Effector memory CD4-positive, alpha-beta T cell (primary cell): ENCODE measurements around the gene GRAMD1B.

Experiments used
- DNase-seq, 3 donors: peaks; one replicate each; pipeline ENCODE4 v3.0.0-alpha.2; 2020
- H3K27ac ChIP-seq: 2 replicates; pipeline ENCODE4 v1.7.0; 2013; ENCODE audit warnings: mild to moderate bottlenecking, low read length, moderate library complexity; ENCODE audit not compliant: insufficient read depth, poor library complexity, severe bottlenecking
- H3K27me3 ChIP-seq: replicated peaks from 2 replicates; pipeline ENCODE4 v1.7.0; 2013; ENCODE audit warnings: mild to moderate bottlenecking, low read length; ENCODE audit not compliant: insufficient read depth, control insufficient read depth, poor library complexity, severe bottlenecking
- H3K36me3 ChIP-seq: 2 replicates; pipeline ENCODE4 v1.7.0; 2013; ENCODE audit warnings: mild to moderate bottlenecking, low read length, moderate library complexity; ENCODE audit not compliant: control insufficient read depth, insufficient read depth
- H3K4me1 ChIP-seq: 2 replicates; pipeline ENCODE4 v1.7.0; 2013; ENCODE audit warnings: low read length, mild to moderate bottlenecking; ENCODE audit not compliant: control insufficient read depth, insufficient read depth, poor library complexity, severe bottlenecking
- H3K4me3 ChIP-seq: 2 replicates; pipeline ENCODE4 v1.7.0; 2013; ENCODE audit warnings: low read length, low read depth, mild to moderate bottlenecking; ENCODE audit not compliant: insufficient read depth, poor library complexity, severe bottlenecking
- H3K9me3 ChIP-seq: 2 replicates; pipeline ENCODE4 v1.7.0; 2013; ENCODE audit warnings: mild to moderate bottlenecking, low read length, moderate library complexity; ENCODE audit not compliant: control insufficient read depth

GRAMD1B gene

DNA sequence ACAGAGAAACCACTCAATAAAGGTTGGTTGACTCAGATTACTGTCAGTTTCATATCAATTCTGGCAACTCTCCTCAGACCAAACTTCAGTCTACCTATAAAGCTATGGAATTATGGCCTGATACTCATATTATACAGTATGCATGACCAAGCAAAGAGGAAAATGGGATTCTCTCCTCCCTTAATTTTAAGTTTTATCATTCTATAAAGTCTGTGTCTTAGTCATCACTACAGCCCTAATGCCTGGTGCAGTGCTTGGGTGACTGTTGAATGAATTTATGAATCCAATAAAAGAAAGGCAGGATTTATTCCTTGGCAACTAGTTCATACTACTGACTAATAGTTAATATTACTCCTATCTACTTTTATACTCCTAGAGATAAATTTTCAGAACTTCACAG lies 37.6 kb upstream of the GRAMD1B start:
- no peaks in the 10 kb centered on the region for H3K9me3 ChIP-seq
- no peaks in the 10 kb centered on the region for H3K4me1 ChIP-seq
- no peaks in the 10 kb centered on the region for H3K27me3 ChIP-seq
- H3K4me3 ChIP-seq, result no peak overlapping the region
- no peaks in the 10 kb centered on the region for H3K36me3 ChIP-seq
- no peak overlapping the region for H3K27ac ChIP-seq
- no peak for DNase-seq

GRCh38 chr11:123392844-123393243 lies 37.2 kb upstream of the GRAMD1B start:
- Histone ChIP-seq H3K4me3 (no peak overlapping the region), H3K27ac (no peak overlapping the region), H3K27me3 (no peaks in the 10 kb centered on the region), H3K9me3 (no peaks in the 10 kb centered on the region), H3K36me3 (no peaks in the 10 kb centered on the region), H3K4me1 (no peaks in the 10 kb centered on the region)
- DNase-seq, result no peak

DNA sequence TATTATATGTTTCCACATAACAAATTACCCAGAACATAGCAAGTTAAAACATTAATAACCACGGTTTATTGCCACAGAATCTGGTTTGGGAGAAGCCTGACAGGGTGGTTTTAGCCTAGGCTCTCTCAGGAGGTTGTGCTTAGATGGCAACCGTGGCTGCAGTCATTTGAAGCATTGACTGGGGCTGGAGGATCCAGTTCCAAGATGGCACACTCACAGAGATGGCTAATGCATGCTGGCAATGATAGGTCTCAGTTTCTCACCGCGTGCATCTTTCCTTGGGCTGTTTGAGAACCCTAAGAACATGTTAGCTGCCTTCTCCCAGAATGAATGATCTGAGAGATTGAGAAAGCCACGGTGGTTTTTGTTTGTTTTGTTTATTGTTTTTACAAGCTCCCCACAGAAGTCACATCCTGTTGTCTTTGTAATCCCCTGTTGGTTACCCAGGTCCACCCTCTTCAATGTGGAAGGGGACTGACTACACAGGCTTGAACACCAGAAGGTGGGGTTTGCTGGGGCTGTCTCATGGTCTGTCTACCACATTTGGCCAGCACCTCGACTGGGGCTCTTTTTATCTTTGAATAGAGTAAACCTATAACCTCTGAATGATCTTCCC lies 36.6 kb upstream of the GRAMD1B start:
- H3K4me3 ChIP-seq, result no peak overlapping the region

GRCh38 chr11:123404676-123405075 lies 25.4 kb upstream of the GRAMD1B start:
- no peaks in the 10 kb centered on the region for H3K36me3 ChIP-seq
- DNase-seq, result no peak
- H3K4me3 ChIP-seq, result no peak overlapping the region
- no peaks in the 10 kb centered on the region for H3K9me3 ChIP-seq
- H3K27ac ChIP-seq, result no peak overlapping the region
- H3K27me3 ChIP-seq, result no peaks in the 10 kb centered on the region
- no peaks in the 10 kb centered on the region for H3K4me1 ChIP-seq

More for the DNA sequence above, 36.6 kb upstream of the GRAMD1B start:
- no peaks in the 10 kb centered on the region for H3K27me3 ChIP-seq
- H3K36me3 ChIP-seq, result no peaks in the 10 kb centered on the region
- H3K27ac ChIP-seq, result no peak overlapping the region
- no peak for DNase-seq
- H3K4me1 ChIP-seq, result no peaks in the 10 kb centered on the region
- H3K9me3 ChIP-seq, result no peaks in the 10 kb centered on the region

DNA sequence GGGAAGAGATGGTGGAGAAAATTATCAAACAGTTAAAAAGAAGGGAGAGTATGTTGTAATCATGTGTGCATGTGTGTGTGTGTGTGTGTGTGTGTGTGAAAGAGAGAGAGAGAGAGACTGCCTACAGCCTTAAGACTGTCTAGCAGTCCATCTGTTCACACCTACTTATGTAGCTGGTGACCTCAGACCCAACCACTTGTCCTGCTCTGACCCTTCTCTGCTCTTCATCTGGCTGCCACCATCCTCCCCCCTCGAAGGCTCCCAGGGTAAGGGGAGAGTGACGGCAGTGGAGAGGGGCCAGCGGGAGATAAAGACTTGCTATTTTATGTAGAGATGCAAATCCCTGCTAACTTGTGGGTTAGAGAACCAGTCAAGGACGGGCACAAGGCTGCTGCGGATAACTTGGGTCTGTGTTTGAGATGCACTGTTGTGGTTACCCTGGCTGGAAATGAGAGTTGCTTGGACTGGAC lies 24.9 kb upstream of the GRAMD1B start:
- no peak overlapping the region for H3K4me3 ChIP-seq
- DNase-seq, result no peak

DNA sequence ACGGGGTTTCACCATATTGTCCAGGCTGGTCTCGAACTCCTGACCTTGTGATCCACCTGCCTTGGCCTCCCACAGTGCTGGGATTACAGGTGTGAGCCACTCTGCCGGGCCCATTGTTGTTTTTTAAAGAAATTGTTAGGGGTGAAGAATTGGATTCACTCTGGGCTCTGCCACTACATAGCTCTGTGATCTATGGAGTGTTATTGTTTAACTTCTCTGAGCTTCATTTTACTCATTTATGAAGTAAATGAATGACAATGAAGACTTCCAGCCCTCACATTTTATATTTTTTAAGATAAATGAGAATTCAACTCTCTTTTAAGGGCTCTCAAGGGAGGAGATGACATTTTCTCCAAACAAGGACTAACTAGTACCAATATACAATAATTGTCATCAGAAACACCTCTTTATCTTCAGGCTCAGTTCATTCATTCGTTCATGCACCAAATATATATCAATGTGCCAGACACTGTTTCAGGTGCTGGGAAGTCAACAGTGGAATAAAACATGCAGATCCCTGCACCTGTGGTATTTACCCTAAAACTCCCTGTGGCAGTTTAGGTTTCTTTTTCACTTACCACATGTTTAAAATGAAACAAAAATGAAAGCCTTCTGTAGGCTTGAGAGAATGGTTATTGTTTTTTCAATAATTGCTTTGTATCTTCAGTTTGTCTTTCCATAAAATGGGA lies 23.5 kb upstream of the GRAMD1B start:
- Histone ChIP-seq H3K4me3 (no peak overlapping the region), H3K27ac (no peak overlapping the region), H3K36me3 (no peaks in the 10 kb centered on the region), H3K27me3 (no peaks in the 10 kb centered on the region), H3K4me1 (no peaks in the 10 kb centered on the region), H3K9me3 (no peaks in the 10 kb centered on the region)
- no peak for DNase-seq

More for the DNA sequence above, 24.9 kb upstream of the GRAMD1B start:
- Histone ChIP-seq H3K27ac (no peak overlapping the region), H3K4me1 (no peaks in the 10 kb centered on the region), H3K27me3 (no peaks in the 10 kb centered on the region), H3K9me3 (no peaks in the 10 kb centered on the region), H3K36me3 (no peaks in the 10 kb centered on the region)

GRCh38 chr11:123407130-123407995 lies 22.7 kb upstream of the GRAMD1B start:
- Histone ChIP-seq H3K27ac (no peak overlapping the region), H3K4me1 (no peaks in the 10 kb centered on the region), H3K4me3 (no peak overlapping the region), H3K36me3 (no peaks in the 10 kb centered on the region), H3K27me3 (no peaks in the 10 kb centered on the region), H3K9me3 (no peaks in the 10 kb centered on the region)
- DNase-seq, result peak; percentile 28 to 55 (median 38)

- no peak for DNase-seq
- no peaks in the 10 kb centered on the region for H3K36me3 ChIP-seq
- H3K27me3 ChIP-seq, result no peaks in the 10 kb centered on the region
- H3K4me3 ChIP-seq, result no peak overlapping the region
- H3K27ac ChIP-seq, result no peak overlapping the region
- no peaks in the 10 kb centered on the region for H3K9me3 ChIP-seq
- H3K4me1 ChIP-seq, result no peaks in the 10 kb centered on the region
Observed at GRCh38 chr11:123407996-123408597, 22.0 kb upstream of the GRAMD1B start.

DNA sequence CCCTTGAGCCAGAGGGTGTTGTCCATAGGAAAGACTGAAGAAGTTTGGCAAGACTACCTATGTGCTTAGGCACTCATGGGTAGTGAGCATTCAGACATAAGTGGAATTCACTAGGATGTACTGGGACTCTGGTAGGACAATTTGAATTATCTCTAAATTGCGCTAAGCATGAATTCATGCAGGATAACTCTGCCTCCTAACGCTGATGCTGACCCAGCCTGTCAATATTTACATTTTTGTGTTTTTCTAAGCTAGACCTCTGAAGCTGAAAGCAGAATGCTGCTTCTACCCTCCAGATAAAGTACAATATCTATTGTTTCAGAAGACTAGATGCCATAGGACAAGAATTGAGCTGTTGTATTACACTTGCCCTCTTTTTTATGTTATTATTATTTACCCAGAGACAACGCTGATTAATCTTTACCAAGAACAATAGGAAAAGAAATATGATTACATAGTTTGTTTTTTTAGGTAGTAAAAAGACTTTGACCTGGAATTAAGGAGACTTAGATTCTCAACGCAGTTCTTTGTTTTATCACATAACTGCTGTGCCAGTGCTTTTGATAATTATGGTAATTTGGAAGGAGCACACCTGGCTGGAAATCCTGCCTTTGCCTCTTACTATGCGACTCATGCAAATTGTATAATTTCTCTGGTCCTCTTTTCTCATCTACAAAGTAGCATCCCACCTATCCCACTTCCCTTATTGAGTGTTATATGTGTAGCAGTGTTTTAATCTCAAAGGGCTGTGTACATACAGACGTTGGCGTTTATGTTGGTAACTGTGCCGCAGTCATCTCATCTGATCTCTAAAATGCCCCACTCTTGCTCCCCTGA lies 21.2 kb upstream of the GRAMD1B start:
- H3K4me3 ChIP-seq, result no peak overlapping the region
- no peaks in the 10 kb centered on the region for H3K9me3 ChIP-seq
- H3K36me3 ChIP-seq, result no peaks in the 10 kb centered on the region
- no peaks in the 10 kb centered on the region for H3K4me1 ChIP-seq
- no peak overlapping the region for H3K27ac ChIP-seq
- no peak for DNase-seq
- H3K27me3 ChIP-seq, result no peaks in the 10 kb centered on the region
